Kidney (tissue), 14 donors: ENCODE measurements around the gene N4BP2L1. TPM values are rescaled to one million over a fixed set of nuclear protein-coding genes. Genes with fewer than 3 reads are reported as not detected.

Experiments
- DNase-seq, 5 donors: peaks; one replicate each; pipeline ENCODE4 v3.0.0-alpha.2; 2013 to 2020
- FAIRE-seq: peaks from 2 replicates; lab custom pipeline; 2012; peaks lifted over from hg19 to GRCh38; lab: Jason Lieb, UNC
- H3K27ac ChIP-seq, 2 donors: one replicate each; pipeline ENCODE4 v1.7.0; 2013; ENCODE audit warnings: low read depth in 2 of 2, low read length in 2 of 2, inconsistent platforms in 1 of 2
- H3K27me3 ChIP-seq: one replicate; pipeline ENCODE4 v1.7.1; 2013; ENCODE audit warnings: low read length, inconsistent platforms; ENCODE audit not compliant: control insufficient read depth, insufficient read depth
- H3K36me3 ChIP-seq, 3 donors: one replicate each; pipeline versions ENCODE4 v1.7.0 to v1.7.1; 2013; ENCODE audit warnings: low read length in 3 of 3, control low read depth in 1 of 3, inconsistent platforms in 1 of 3; ENCODE audit not compliant: insufficient read depth in 3 of 3, control insufficient read depth in 2 of 3
- H3K4me1 ChIP-seq, 3 donors: one replicate each; pipeline versions ENCODE4 v1.7.0 to v1.7.1; 2013; ENCODE audit warnings: low read length in 3 of 3, inconsistent platforms in 1 of 3, low read depth in 1 of 3; ENCODE audit not compliant: control insufficient read depth in 2 of 3, insufficient read depth in 2 of 3
- H3K4me3 ChIP-seq, 3 donors: one replicate each; pipeline versions ENCODE4 v1.7.0 to v1.8.1; 2013; ENCODE audit warnings: low read length in 3 of 3, control low read depth in 1 of 3, inconsistent platforms in 1 of 3
- H3K9ac ChIP-seq, 3 donors: one replicate each; pipeline versions ENCODE4 v1.7.0 to v1.7.1; 2013; ENCODE audit warnings: low read length in 3 of 3, control low read depth in 1 of 3, inconsistent platforms in 1 of 3
- H3K9me3 ChIP-seq, 3 donors: one replicate each; pipeline versions ENCODE4 v1.7.0 to v1.7.1; 2013; ENCODE audit warnings: low read length in 3 of 3, control low read depth in 1 of 3, inconsistent platforms in 1 of 3; ENCODE audit not compliant: control insufficient read depth in 2 of 3, insufficient read depth in 1 of 3
- intact Hi-C: fragments of 100-400 bp; cut with DNase I; formaldehyde crosslinking; loops from one replicate; pipeline ENCODE4 v1.11.1; 2022
- polyA plus RNA-seq: library from polyadenylated mRNA; stranded (reverse); fragments of 350-450 nt; fragmentation: Illumina TruSeq; extraction: RNeasy Lipid Tissue Mini Kit (QIAGEN cat#74804); gene quantifications from one replicate; pipeline ENCODE4 v1.2.3, GENCODE V29; 2014; ENCODE audit warnings: low read depth, low replicate concordance; ENCODE audit not compliant: insufficient read depth
- total RNA-seq: library from RNA; stranded (reverse); fragmentation: NEBNext Ultra II Directional; extraction: Animal tissue kit (Norgen Biotek cat#: 25700); gene quantifications from one replicate; pipeline ENCODE4 v1.2.1, GENCODE V29; 2021
- TF ChIP-seq, protein P1 (sequence below): IDR thresholded peaks from 3 replicates; pipeline ENCODE4 v1.5.1; 2012; ENCODE audit warnings: mild to moderate bottlenecking, moderate library complexity, borderline replicate concordance; ENCODE audit not compliant: insufficient read depth; ENCODE audit errors: extremely low read depth
- donor health status: control.
- donor health status: control.
- donor health status: control.
- donor health status: control.
- donor health status: control.
- donor health status: DM: yes; HTN: yes; CAD: no.
- donor health status: Normal renal cell carcinoma (clear cell type).

Gene N4BP2L1
- total and polyA plus RNA-seq, 2 donors from 2014 or later = 10.1 to 14.5 TPM

DNA sequence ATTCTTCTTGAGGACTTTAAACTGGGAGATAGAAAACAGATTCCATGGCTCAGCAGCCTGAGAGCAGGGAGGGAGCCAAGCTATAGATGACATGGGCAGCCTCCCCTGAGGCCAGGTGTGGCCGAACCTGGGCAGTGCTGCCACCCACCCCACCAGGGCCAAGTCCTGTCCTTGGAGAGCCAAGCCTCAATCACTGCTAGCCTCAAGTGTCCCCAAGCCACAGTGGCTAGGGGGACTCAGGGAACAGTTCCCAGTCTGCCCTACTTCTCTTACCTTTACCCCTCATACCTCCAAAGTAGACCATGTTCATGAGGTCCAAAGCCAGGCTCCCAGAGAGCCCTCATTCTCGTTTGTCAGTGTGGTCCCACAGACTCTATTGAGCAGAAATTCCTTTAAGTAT lies 8.1 kb downstream of the N4BP2L1 start:
- H3K27me3 ChIP-seq = no peaks in the 10 kb centered on the region

DNA sequence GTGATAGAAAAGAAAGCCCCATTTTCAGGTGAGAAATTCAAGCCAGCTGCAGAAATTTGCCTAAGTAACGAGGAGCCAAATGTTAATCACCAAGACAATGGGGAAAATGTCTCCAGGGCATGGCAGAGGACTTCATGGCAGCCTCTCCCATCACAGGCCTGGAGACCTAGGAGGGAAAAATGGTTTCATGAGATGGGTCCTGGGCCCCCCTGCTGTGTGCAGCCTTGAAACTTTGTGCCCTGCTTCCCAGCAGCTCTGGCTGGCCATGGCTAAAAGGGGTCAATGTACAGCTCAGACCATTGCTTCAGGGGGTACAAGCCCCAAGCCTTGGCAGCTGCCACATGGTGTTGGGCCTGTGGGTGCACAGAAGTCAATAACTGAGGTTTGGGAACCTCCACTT lies 9.9 kb downstream of the N4BP2L1 start:
- Histone ChIP-seq H3K36me3 (no peaks in the 10 kb centered on the region), H3K9me3 (no peaks in the 10 kb centered on the region), H3K27ac (no peak overlapping the region), H3K4me1 (peaks cover 0 to 4% (median 0%) of the 10 kb centered on the region in 3 donors), H3K4me3 (no peak overlapping the region), H3K9ac (no peak overlapping the region), H3K27me3 (no peaks in the 10 kb centered on the region)
- DNase-seq = no peak
- TF ChIP-seq, protein P1, sequence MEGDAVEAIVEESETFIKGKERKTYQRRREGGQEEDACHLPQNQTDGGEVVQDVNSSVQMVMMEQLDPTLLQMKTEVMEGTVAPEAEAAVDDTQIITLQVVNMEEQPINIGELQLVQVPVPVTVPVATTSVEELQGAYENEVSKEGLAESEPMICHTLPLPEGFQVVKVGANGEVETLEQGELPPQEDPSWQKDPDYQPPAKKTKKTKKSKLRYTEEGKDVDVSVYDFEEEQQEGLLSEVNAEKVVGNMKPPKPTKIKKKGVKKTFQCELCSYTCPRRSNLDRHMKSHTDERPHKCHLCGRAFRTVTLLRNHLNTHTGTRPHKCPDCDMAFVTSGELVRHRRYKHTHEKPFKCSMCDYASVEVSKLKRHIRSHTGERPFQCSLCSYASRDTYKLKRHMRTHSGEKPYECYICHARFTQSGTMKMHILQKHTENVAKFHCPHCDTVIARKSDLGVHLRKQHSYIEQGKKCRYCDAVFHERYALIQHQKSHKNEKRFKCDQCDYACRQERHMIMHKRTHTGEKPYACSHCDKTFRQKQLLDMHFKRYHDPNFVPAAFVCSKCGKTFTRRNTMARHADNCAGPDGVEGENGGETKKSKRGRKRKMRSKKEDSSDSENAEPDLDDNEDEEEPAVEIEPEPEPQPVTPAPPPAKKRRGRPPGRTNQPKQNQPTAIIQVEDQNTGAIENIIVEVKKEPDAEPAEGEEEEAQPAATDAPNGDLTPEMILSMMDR = no peak
- intact Hi-C loops = no loop called here
- no peak for FAIRE-seq

More for the DNA sequence above, 8.1 kb downstream of the N4BP2L1 start:
- Histone ChIP-seq H3K36me3 (no peaks in the 10 kb centered on the region), H3K9ac (no peak overlapping the region), H3K4me3 (no peak overlapping the region), H3K4me1 (no peaks in the 10 kb centered on the region), H3K27ac (no peak overlapping the region), H3K9me3 (no peaks in the 10 kb centered on the region)
- TF ChIP-seq, protein P1 = no peak
- no peak for FAIRE-seq
- intact Hi-C loops = no loop called here
- no peak for DNase-seq

DNA sequence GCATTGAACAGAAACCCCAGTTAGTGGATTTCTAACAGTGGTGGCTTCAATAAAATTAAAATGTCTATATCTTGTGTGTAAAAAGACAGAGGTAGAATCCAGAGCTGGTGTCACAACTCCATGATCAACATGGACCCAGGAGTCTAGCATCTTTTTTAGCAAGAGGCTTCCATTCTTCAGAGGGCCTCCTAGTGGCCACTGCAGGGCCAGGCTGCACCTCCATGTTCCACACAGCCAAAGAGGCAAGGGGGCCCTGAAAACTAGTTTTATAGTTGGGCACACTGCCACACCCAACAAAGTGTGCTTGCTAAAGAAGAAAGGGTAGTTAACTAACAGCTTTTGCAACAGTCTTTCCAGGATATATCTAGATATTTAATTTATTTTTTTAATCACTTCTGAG lies 12.9 kb downstream of the N4BP2L1 start:
- no peaks in the 10 kb centered on the region for H3K36me3 ChIP-seq
- no peak overlapping the region for H3K4me3 ChIP-seq
- FAIRE-seq (no peak), DNase-seq (no peak)
- TF ChIP-seq, protein P1 = no peak
- no peaks in the 10 kb centered on the region for H3K9me3 ChIP-seq
- no peak overlapping the region for H3K9ac ChIP-seq
- H3K27me3 ChIP-seq = no peaks in the 10 kb centered on the region
- intact Hi-C loops = no loop called here
- H3K27ac ChIP-seq = no peak overlapping the region
- H3K4me1 ChIP-seq = peaks cover 0 to 4% (median 0%) of the 10 kb centered on the region in 3 donors

DNA sequence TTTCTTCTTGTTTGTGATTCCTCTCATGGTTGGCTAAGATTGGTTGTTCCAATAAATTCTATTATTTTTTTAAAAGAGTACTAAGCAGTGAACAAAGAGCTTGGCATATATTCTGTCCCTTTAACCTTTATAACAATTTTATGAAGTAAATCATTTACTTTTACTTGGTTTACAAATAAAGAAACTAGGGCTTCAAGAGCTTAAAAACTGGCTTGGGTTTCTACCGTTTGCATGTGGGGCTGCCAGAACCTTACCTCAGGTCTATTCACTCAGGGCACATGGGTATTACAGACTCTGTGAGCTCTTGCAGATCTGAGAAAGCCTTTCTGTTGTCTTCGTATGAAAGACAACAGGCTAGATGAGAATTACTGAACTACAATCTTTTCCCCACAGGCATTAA lies 13.3 kb downstream of the N4BP2L1 start:
- intact Hi-C loops = no loop called here
- TF ChIP-seq, protein P1 = no peak
- Histone ChIP-seq H3K4me3 (no peak overlapping the region), H3K27me3 (no peaks in the 10 kb centered on the region), H3K36me3 (no peaks in the 10 kb centered on the region), H3K9ac (no peak overlapping the region), H3K9me3 (no peaks in the 10 kb centered on the region), H3K27ac (no peak overlapping the region), H3K4me1 (peaks cover 0 to 5% (median 0%) of the 10 kb centered on the region in 3 donors)
- DNase-seq = no peak
- no peak for FAIRE-seq
